ENCODE data around the gene PREB. TPM values are rescaled to one million over a fixed set of nuclear protein-coding genes. Genes with fewer than 3 reads are reported as not detected.

Gene PREB
- total RNA-seq, 1 donor from 2014 or later, result 19.0 TPM

- no peak for DNase-seq
Observed at GRCh38 chr2:27152796-27153464, 18.5 kb upstream of the PREB start.

GRCh38 chr2:27152102-27152795 is 17.8 kb upstream of the PREB start:
- no peak for DNase-seq

- no peak for DNase-seq
Observed at GRCh38 chr2:27150639-27151230, 16.3 kb upstream of the PREB start.

GRCh38 chr2:27149570-27150405 is 15.4 kb upstream of the PREB start:
- no peak for DNase-seq

- no peak for DNase-seq
Observed at GRCh38 chr2:27148801-27149439, 14.5 kb upstream of the PREB start, which contains the start of gene TCF23. Gene TCF23, plus strand, starts transcription at chr2:27149004. Its CDS starts 130 bp downstream, at chr2:27149134.

GRCh38 chr2:27147935-27148334 is 13.5 kb upstream of the PREB start:
- no peak for DNase-seq

- no peak for DNase-seq
Observed at GRCh38 chr2:27145682-27146081, 11.2 kb upstream of the PREB start.

- no peak for DNase-seq
Observed at GRCh38 chr2:27143285-27143684, 8.8 kb upstream of the PREB start.

- no peak for DNase-seq
Observed at GRCh38 chr2:27139310-27139709, 4.9 kb upstream of the PREB start, which contains the start of gene PRR30. Gene PRR30, minus strand, starts transcription at chr2:27139410. Its CDS starts 1,081 bp downstream, at chr2:27138329.

- no peak for DNase-seq
Observed at GRCh38 chr2:27138111-27138510, 3.7 kb upstream of the PREB start.

GRCh38 chr2:27137322-27137935 is 3.0 kb upstream of the PREB start:
- DNase-seq, result no peak

GRCh38 chr2:27136751-27137150 is 2.3 kb upstream of the PREB start:
- no peak for DNase-seq

- DNase-seq, result no peak
Observed at GRCh38 chr2:27135478-27135955, 1.1 kb upstream of the PREB start.

- no peak for DNase-seq
Observed at GRCh38 chr2:27134781-27135477, 493 bp upstream of the PREB start.

GRCh38 chr2:27133195-27133875 is 1.1 kb downstream of the PREB start:
- DNase-seq, result no peak

- no peak for DNase-seq
Observed at GRCh38 chr2:27131429-27131828, 3.0 kb downstream of the PREB start.

- DNase-seq, result no peak
Observed at GRCh38 chr2:27130396-27130795, 4.0 kb downstream of the PREB start.

GRCh38 chr2:27128668-27129571 is 5.5 kb downstream of the PREB start:
- DNase-seq, result no peak

All from occipital lobe (tissue), 2 donors.